OCI-LY3 (cell line): Measurements from ENCODE around the gene RAD50.
"Not testable (repeated sequence)": the region's sequence is repeated elsewhere in the genome, so short reads cannot be mapped to it uniquely, and the experiment has no call there.

Source experiments
- H2AFZ ChIP-seq: fragments of 200-600, 300-600 bp; shearing (Covaris generic); 2 replicates; pipeline ENCODE4 v1.6.0; 2014; ENCODE audit warnings: antibody characterized with exemption, low read depth, low read length
- H3K27ac ChIP-seq: fragments of 200-600, 300-600 bp; sonication (generic); 2 replicates; pipeline ENCODE4 v1.5.1; 2014; ENCODE audit warnings: mild to moderate bottlenecking, low read length, moderate library complexity, mixed read lengths
- H3K27me3 ChIP-seq: fragments of 200-600, 300-600 bp; sonication (generic); 2 replicates; pipeline ENCODE4 v1.6.1; 2014; ENCODE audit warnings: low read depth, low read length, mixed read lengths
- H3K36me3 ChIP-seq: fragments of 200-600, 300-600 bp; sonication (generic); replicated peaks from 2 replicates; pipeline ENCODE3; 2014; ENCODE audit warnings: low read depth, low read length, mixed read lengths
- H3K4me1 ChIP-seq: fragments of 300-600, 200-600 bp; sonication (generic); 2 replicates; pipeline ENCODE4 v1.6.1; 2014; ENCODE audit warnings: low read length, mixed read lengths
- H3K4me2 ChIP-seq: fragments of 200-600, 300-600 bp; sonication (generic); 2 replicates; pipeline ENCODE4 v1.6.1; 2014; ENCODE audit warnings: low read length, mixed read lengths
- H3K4me3 ChIP-seq: fragments of 300-600, 200-600 bp; sonication (generic); 2 replicates; pipeline ENCODE4 v1.5.1; 2014; ENCODE audit warnings: antibody characterized with exemption, mild to moderate bottlenecking, low read length, moderate library complexity
- H3K79me2 ChIP-seq: fragments of 300-600, 200-600 bp; shearing (Covaris generic); 2 replicates; pipeline ENCODE4 v1.6.1; 2014; ENCODE audit warnings: mild to moderate bottlenecking, low read length, mixed read lengths
- H3K9ac ChIP-seq: fragments of 300-600, 200-600 bp; shearing (Covaris generic); 2 replicates; pipeline ENCODE4 v1.6.0; 2014; ENCODE audit warnings: mild to moderate bottlenecking, low read length, moderate library complexity
- H3K9me3 ChIP-seq: fragments of 200-600, 300-600 bp; shearing (Covaris generic); 2 replicates; pipeline ENCODE4 v1.6.1; 2014; ENCODE audit warnings: low read length, mixed read lengths; ENCODE audit not compliant: insufficient read depth
- H4K20me1 ChIP-seq: fragments of 200-600, 300-600 bp; sonication (generic); 2 replicates; pipeline ENCODE4 v1.6.1; 2016; ENCODE audit warnings: low read length, mixed read lengths; ENCODE audit not compliant: insufficient read depth
- EZH2phosphoT487 ChIP-seq: fragments of 200-600 bp; shearing (Covaris generic); IDR thresholded peaks from 2 replicates; pipeline ENCODE4 v1.6.1; 2018; ENCODE audit warnings: antibody characterized with exemption, mixed run types, low read depth
- TF ChIP-seq, protein P1 (sequence below): fragments of 200-600, 300-600 bp; sonication (generic); IDR thresholded peaks from 2 replicates; pipeline ENCODE4 v1.5.1; 2014; ENCODE audit warnings: antibody characterized with exemption, low read length, low read depth

RAD50 gene

GRCh38 chr5:132540764-132541163 lies 16.0 kb upstream of the RAD50 start:
- peaks cover 11% of the 10 kb centered on the region for H3K4me1 ChIP-seq
- H4K20me1 ChIP-seq = no peaks in the 10 kb centered on the region
- H3K4me2 ChIP-seq = no peak overlapping the region

DNA sequence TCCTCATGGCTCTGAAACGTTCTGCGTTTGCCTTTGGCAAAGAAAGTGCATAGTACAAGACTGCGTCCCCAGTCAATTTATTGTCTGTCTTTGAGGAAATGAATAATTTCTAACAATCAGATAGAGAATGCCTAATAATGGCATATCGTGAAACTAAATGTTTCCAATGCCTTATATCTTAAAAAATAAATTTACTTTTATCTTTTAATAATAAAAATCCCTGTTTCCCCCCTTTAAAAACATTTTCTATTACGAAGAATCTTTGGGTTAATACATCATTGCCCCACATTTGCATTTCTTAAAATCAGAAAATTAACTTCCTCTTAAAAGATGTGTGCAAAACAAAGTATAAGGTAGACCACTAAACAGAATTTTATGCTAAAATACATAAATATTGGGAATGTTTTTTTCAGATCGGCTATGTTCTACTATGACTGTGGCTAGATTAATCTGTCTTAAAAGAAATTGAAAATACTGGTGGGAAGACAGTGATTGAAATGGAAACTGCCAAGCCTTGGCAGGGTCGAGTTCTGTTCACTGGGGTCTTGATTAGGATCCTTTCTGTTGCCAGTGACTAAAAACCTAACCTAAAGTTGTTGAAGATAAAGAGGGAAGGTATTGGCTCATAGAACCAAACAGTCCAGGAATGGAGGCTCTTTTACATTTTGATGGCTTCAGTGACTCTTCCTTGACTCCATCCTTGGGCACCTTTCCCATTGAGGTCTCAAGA lies 13.1 kb upstream of the RAD50 start, which contains the start of gene IL5:
Gene IL5, minus strand, starts transcription at position 51 of the 730 bp plus-strand sequence. Its CDS starts 44 bp downstream, at position 7.
- Histone ChIP-seq H3K4me3 (no peak within 1 kb of the TSS), H3K27me3 (no peaks in the 10 kb centered on the region), H3K79me2 (no peaks in the 10 kb centered on the region), H3K4me2 (peak within 1 kb of the TSS; percentile 28), H3K4me1 (peaks cover 11% of the 10 kb centered on the region), H4K20me1 (no peaks in the 10 kb centered on the region), H3K36me3 (no peaks in the 10 kb centered on the region), H3K27ac (no peak within 1 kb of the TSS), H3K9ac (no peak within 1 kb of the TSS), H2AFZ (no peak within 1 kb of the TSS), H3K9me3 (no peaks in the 10 kb centered on the region)
- TF ChIP-seq, protein P1, sequence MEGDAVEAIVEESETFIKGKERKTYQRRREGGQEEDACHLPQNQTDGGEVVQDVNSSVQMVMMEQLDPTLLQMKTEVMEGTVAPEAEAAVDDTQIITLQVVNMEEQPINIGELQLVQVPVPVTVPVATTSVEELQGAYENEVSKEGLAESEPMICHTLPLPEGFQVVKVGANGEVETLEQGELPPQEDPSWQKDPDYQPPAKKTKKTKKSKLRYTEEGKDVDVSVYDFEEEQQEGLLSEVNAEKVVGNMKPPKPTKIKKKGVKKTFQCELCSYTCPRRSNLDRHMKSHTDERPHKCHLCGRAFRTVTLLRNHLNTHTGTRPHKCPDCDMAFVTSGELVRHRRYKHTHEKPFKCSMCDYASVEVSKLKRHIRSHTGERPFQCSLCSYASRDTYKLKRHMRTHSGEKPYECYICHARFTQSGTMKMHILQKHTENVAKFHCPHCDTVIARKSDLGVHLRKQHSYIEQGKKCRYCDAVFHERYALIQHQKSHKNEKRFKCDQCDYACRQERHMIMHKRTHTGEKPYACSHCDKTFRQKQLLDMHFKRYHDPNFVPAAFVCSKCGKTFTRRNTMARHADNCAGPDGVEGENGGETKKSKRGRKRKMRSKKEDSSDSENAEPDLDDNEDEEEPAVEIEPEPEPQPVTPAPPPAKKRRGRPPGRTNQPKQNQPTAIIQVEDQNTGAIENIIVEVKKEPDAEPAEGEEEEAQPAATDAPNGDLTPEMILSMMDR = no peak
- no peak for TF ChIP-seq EZH2phosphoT487

More at GRCh38 chr5:132540764-132541163, 16.0 kb upstream of the RAD50 start:
- H3K27me3 ChIP-seq = peaks cover 7% of the 10 kb centered on the region; the same call in 1 of the 2 replicates
- H3K79me2 ChIP-seq = no peaks in the 10 kb centered on the region
- H3K4me3 ChIP-seq = no peak overlapping the region
- no peak overlapping the region for H3K9ac ChIP-seq
- TF ChIP-seq EZH2phosphoT487 = no peak
- TF ChIP-seq, protein P1 = no peak
- no peak overlapping the region for H2AFZ ChIP-seq
- no peaks in the 10 kb centered on the region for H3K9me3 ChIP-seq
- H3K36me3 ChIP-seq = no peaks in the 10 kb centered on the region
- H3K27ac ChIP-seq = no peak overlapping the region

- Histone ChIP-seq H4K20me1 (no peaks in the 10 kb centered on the region), H3K9ac (no peak overlapping the region), H3K27me3 (no peaks in the 10 kb centered on the region; the same call in 1 of the 2 replicates), H2AFZ (no peak overlapping the region), H3K79me2 (no peaks in the 10 kb centered on the region), H3K4me3 (no peak overlapping the region), H3K27ac (no peak overlapping the region), H3K4me2 (no peak overlapping the region), H3K4me1 (peaks cover 11% of the 10 kb centered on the region), H3K36me3 (no peaks in the 10 kb centered on the region), H3K9me3 (no peaks in the 10 kb centered on the region)
- TF ChIP-seq, protein P1 = no peak
- no peak for TF ChIP-seq EZH2phosphoT487
Measured at GRCh38 chr5:132546108-132546507, 10.7 kb upstream of the RAD50 start.

GRCh38 chr5:132547269-132547668 lies 9.5 kb upstream of the RAD50 start:
- H4K20me1 ChIP-seq = no peaks in the 10 kb centered on the region
- H3K27me3 ChIP-seq = no peaks in the 10 kb centered on the region; the same call in 1 of the 2 replicates
- no peak overlapping the region for H3K4me2 ChIP-seq
- H2AFZ ChIP-seq = no peak overlapping the region
- no peak overlapping the region for H3K27ac ChIP-seq
- TF ChIP-seq EZH2phosphoT487 = no peak
- TF ChIP-seq, protein P1 = no peak
- H3K9ac ChIP-seq = no peak overlapping the region
- peaks cover 11% of the 10 kb centered on the region for H3K4me1 ChIP-seq
- no peaks in the 10 kb centered on the region for H3K36me3 ChIP-seq
- H3K9me3 ChIP-seq = no peaks in the 10 kb centered on the region
- no peaks in the 10 kb centered on the region for H3K79me2 ChIP-seq
- H3K4me3 ChIP-seq = no peak overlapping the region

- H3K4me1 ChIP-seq = not testable (repeated sequence)
Measured at GRCh38 chr5:132548834-132549233, 7.9 kb upstream of the RAD50 start.

More at GRCh38 chr5:132548834-132549233, 7.9 kb upstream of the RAD50 start:
- H3K4me2 ChIP-seq, H3K36me3 ChIP-seq, H3K27me3 ChIP-seq, H2AFZ ChIP-seq, H3K9me3 ChIP-seq, H3K9ac ChIP-seq, H4K20me1 ChIP-seq, H3K79me2 ChIP-seq, H3K27ac ChIP-seq, H3K4me3 ChIP-seq: not testable (repeated sequence)
